Liver (tissue), 9 donors: Measurements from ENCODE around the gene RAB11FIP3. TPM values are rescaled to one million over a fixed set of nuclear protein-coding genes. Genes with fewer than 3 reads are reported as not detected.

Experiments
- DNase-seq: peaks from one replicate; pipeline ENCODE4 v3.0.0-alpha.2; 2017; ENCODE audit warnings: low spot score
- H3K27ac ChIP-seq, 2 donors: one replicate each; pipeline ENCODE4 v1.7.0; 2013; ENCODE audit warnings: inconsistent platforms in 2 of 2, low read length in 2 of 2, control low read depth in 1 of 2, low read depth in 1 of 2, mild to moderate bottlenecking in 1 of 2
- H3K27me3 ChIP-seq, 4 donors: one replicate each; pipeline versions ENCODE4 v1.6.1 to v1.7.0; 2013; ENCODE audit warnings: low read length in 3 of 4, inconsistent platforms in 1 of 4, mild to moderate bottlenecking in 1 of 4, moderate library complexity in 1 of 4; ENCODE audit not compliant: control insufficient read depth in 4 of 4, insufficient read depth in 4 of 4
- H3K36me3 ChIP-seq, 4 donors: one replicate each; pipeline versions ENCODE4 v1.6.1 to v1.7.0; 2013; ENCODE audit warnings: low read length in 3 of 4, mild to moderate bottlenecking in 3 of 4, low read depth in 1 of 4, moderate library complexity in 1 of 4; ENCODE audit not compliant: control insufficient read depth in 4 of 4, insufficient read depth in 3 of 4
- H3K4me1 ChIP-seq, 4 donors: one replicate each; pipeline versions ENCODE4 v1.6.1 to v1.7.0; 2013; ENCODE audit warnings: low read length in 3 of 4, mild to moderate bottlenecking in 3 of 4, moderate library complexity in 1 of 4; ENCODE audit not compliant: control insufficient read depth in 4 of 4, insufficient read depth in 4 of 4
- H3K4me3 ChIP-seq, 3 donors: one replicate each; pipeline versions ENCODE4 v1.6.1 to v1.7.0; 2013; ENCODE audit warnings: low read length in 3 of 3, control low read depth in 1 of 3, low read depth in 1 of 3, mild to moderate bottlenecking in 1 of 3
- H3K9ac ChIP-seq, 2 donors: one replicate each; pipeline ENCODE4 v1.7.0; 2013; ENCODE audit warnings: low read length in 2 of 2, mild to moderate bottlenecking in 2 of 2, moderate library complexity in 2 of 2, control low read depth in 1 of 2, low read depth in 1 of 2
- H3K9me3 ChIP-seq, 4 donors: one replicate each; pipeline versions ENCODE4 v1.6.1 to v1.7.0; 2013; ENCODE audit warnings: low read length in 3 of 4; ENCODE audit not compliant: control insufficient read depth in 4 of 4
- EGR1 ChIP-seq, 2 donors: IDR thresholded peaks; 2 replicates each; pipeline ENCODE4 v1.6.1; 2016 to 2018; ENCODE audit warnings: antibody characterized with exemption in 2 of 2, low read depth in 2 of 2
- FOXA1 ChIP-seq: IDR thresholded peaks from 2 replicates; pipeline ENCODE4 v1.6.1; 2016; ENCODE audit warnings: antibody characterized with exemption
- FOXA2 ChIP-seq: IDR thresholded peaks from 2 replicates; pipeline ENCODE4 v1.6.1; 2016; ENCODE audit warnings: antibody characterized with exemption
- GABPA ChIP-seq, 2 donors: IDR thresholded peaks in 1 of 2; conservative IDR thresholded peaks in 1 of 2; 2 replicates each; pipeline ENCODE4 v1.6.1; 2016; ENCODE audit warnings: antibody characterized with exemption in 2 of 2, mild to moderate bottlenecking in 1 of 2, moderate library complexity in 1 of 2
- HNF4A ChIP-seq, 2 donors: conservative IDR thresholded peaks; 2 replicates each; pipeline ENCODE4 v1.6.1; 2016; ENCODE audit warnings: antibody characterized with exemption in 2 of 2, mild to moderate bottlenecking in 2 of 2
- HNF4G ChIP-seq: IDR thresholded peaks from 2 replicates; pipeline ENCODE4 v1.6.1; 2016; ENCODE audit warnings: antibody characterized with exemption
- JUND ChIP-seq, 2 donors: IDR thresholded peaks; 2 replicates each; pipeline ENCODE4 v1.6.1; 2016; ENCODE audit warnings: antibody characterized with exemption in 2 of 2
- NR2F2 ChIP-seq: IDR thresholded peaks from 2 replicates; pipeline ENCODE4 v1.6.1; 2016; ENCODE audit warnings: antibody characterized with exemption
- RAD21 ChIP-seq, 2 donors: IDR thresholded peaks; 2 replicates each; pipeline ENCODE4 v1.6.1; 2016; ENCODE audit warnings: antibody characterized with exemption in 2 of 2, mild to moderate bottlenecking in 2 of 2
- RXRA ChIP-seq, 2 donors: IDR thresholded peaks; 2 replicates each; pipeline ENCODE4 v1.6.1; 2017 to 2018; ENCODE audit warnings: antibody characterized with exemption in 2 of 2, mild to moderate bottlenecking in 1 of 2
- SP1 ChIP-seq: IDR thresholded peaks from 2 replicates; pipeline ENCODE4 v1.6.1; 2018; ENCODE audit warnings: antibody characterized with exemption, mild to moderate bottlenecking
- TAF1 ChIP-seq: conservative IDR thresholded peaks from 2 replicates; pipeline ENCODE4 v1.6.1; 2016; ENCODE audit warnings: antibody characterized with exemption, mild to moderate bottlenecking
- YY1 ChIP-seq: IDR thresholded peaks from 2 replicates; pipeline ENCODE4 v1.6.1; 2016; ENCODE audit warnings: antibody characterized with exemption, mild to moderate bottlenecking
- WGBS: extraction: QIAGEN DNeasy Blood & Tissue Kit; methylation state at CpG from one replicate; pipeline ENCODE4 v1.1.7; 2013; 5-methylcytosine and 5-hydroxymethylcytosine counted together
- polyA plus RNA-seq, 2 donors: library from polyadenylated mRNA; stranded (reverse) in 1 of 2; unstranded in 1 of 2; fragments of 200-250 nt in 1 of 2; fragments of >200 nt in 1 of 2; fragmentation: Nextera tagmentation in 1 of 2; extraction: Ambion mirVana in 1 of 2; gene quantifications; one replicate each; pipeline versions ENCODE4 v1.2.1 to v1.2.3, GENCODE V29; 2013 to 2015
- total RNA-seq, 2 donors: library from RNA; depleted of rRNA; stranded (reverse); fragments of >200 nt; gene quantifications; one replicate each; pipeline ENCODE4 v1.2.3, GENCODE V29; 2014
- TF ChIP-seq, protein P1 (sequence below): IDR thresholded peaks from 2 replicates; pipeline ENCODE4 v1.6.1; 2016; ENCODE audit warnings: antibody characterized with exemption
- TF ChIP-seq, protein P2 (sequence below): IDR thresholded peaks from 2 replicates; pipeline ENCODE4 v1.6.1; 2016; ENCODE audit warnings: antibody characterized with exemption
- TF ChIP-seq, protein P3 (sequence below): IDR thresholded peaks from 2 replicates; pipeline ENCODE4 v1.6.1; 2016; ENCODE audit warnings: antibody characterized with exemption
- TF ChIP-seq, protein P4 (sequence below): fragments of 150-350 bp; IDR thresholded peaks from 2 replicates; pipeline ENCODE4 v1.5.1; 2017; ENCODE audit warnings: improper control_type of control experiment, low read depth, low read length; ENCODE audit not compliant: missing input control
- donor health status: healthy.
- donor health status: healthy.
- donor health status: healthy.
- donor health status: healthy.
- donor health status: healthy.

RAB11FIP3 gene
- total and polyA plus RNA-seq, 4 donors, result 3.5 to 29.4 (median 15.7) TPM

DNA sequence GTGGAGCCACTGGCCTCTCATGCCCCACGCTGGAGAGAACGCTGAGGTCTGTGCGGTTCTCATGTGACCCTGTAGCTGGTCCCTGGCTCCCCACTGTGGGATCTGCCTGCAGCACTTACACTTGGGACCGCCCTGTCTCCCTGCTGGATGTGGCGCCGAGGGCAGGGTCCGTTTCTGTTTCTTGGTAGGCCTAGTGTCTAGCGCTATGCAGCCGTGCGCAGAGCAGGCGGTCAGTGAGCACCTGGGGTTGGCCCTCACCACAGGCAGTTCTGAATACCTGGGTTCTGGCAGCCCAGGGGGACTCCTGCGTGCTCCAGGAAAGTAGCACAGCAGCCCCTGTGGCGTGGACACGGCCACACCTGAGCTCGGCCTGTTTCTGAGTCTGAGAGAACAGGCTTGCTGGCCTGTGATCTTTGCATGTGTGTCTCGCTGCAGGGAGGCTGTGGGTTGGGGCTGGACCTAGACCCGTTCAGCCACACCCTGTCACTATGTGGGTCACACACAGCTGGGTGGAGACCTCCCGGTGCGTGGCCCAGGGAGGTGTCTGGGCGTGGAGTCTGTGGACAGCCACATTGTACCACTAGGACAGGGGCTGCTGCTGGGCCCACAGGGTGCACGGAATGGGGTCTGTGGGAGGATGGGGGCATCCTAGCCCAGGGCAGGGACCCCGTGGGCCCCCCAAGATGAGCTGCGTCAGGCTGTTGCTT is 104.8 kb downstream of the RAB11FIP3 start (continued):
- TF ChIP-seq, protein P1, sequence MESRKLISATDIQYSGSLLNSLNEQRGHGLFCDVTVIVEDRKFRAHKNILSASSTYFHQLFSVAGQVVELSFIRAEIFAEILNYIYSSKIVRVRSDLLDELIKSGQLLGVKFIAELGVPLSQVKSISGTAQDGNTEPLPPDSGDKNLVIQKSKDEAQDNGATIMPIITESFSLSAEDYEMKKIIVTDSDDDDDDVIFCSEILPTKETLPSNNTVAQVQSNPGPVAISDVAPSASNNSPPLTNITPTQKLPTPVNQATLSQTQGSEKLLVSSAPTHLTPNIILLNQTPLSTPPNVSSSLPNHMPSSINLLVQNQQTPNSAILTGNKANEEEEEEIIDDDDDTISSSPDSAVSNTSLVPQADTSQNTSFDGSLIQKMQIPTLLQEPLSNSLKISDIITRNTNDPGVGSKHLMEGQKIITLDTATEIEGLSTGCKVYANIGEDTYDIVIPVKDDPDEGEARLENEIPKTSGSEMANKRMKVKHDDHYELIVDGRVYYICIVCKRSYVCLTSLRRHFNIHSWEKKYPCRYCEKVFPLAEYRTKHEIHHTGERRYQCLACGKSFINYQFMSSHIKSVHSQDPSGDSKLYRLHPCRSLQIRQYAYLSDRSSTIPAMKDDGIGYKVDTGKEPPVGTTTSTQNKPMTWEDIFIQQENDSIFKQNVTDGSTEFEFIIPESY, result no peak
- TF ChIP-seq GABPA (IDR thresholded peaks at IDR 0.05 in 1 of 2, conservative IDR thresholded peaks at IDR 0.05 in 1 of 2) (no peak), HNF4G (no peak), SP1 (no peak)

DNA sequence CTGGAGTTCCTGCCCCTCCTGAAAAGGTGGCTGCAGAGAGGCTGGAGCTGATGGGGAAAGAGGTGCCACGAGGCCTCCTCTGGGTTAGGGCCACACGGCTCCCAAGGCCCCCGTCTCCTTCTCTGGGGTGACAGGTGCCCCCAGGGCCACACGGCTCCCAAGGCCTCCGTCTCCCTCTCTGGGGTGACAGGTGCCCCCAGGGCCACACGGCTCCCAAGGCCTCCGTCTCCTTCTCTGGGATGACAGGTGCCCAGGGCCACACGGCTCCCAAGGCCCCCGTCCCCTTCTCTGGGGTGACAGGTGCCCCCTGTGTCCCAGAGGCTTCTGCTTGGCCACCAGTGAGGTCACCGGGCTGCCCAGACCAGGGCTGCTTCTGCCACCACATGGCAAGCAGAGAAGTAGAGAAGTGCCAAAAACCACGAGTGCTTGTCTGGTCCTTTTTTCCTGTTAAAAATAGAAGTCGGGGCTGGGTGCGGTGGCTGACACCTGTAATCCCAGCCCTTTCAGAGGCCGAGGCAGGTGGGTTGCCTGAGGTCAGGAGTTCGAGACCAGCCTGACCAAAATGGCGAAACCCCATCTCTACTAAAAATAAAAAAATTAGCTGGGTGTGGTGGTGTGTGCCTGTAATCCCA is 106.2 kb downstream of the RAB11FIP3 start:
- Histone ChIP-seq H3K4me3 (no peak overlapping the region), H3K36me3 (peaks cover 0 to under 1% (median 0%) of the 10 kb centered on the region in 4 donors), H3K9ac (no peak overlapping the region), H3K27ac (no peak overlapping the region), H3K4me1 (peaks cover 35 to 64% (median 52%) of the 10 kb centered on the region in 4 donors), H3K27me3 (no peaks in the 10 kb centered on the region), H3K9me3 (no peaks in the 10 kb centered on the region)
- WGBS, result 93% methylated on average over 16 of the region's 16 CpGs
- no peak for DNase-seq
- no peak for TF ChIP-seq TAF1
- TF ChIP-seq HNF4G, result no peak
- TF ChIP-seq RXRA (IDR thresholded peaks at IDR 0.05), result no peak
- TF ChIP-seq NR2F2, result no peak
- TF ChIP-seq, protein P2, sequence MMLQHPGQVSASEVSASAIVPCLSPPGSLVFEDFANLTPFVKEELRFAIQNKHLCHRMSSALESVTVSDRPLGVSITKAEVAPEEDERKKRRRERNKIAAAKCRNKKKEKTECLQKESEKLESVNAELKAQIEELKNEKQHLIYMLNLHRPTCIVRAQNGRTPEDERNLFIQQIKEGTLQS, result no peak
- no peak for TF ChIP-seq JUND (IDR thresholded peaks at IDR 0.05)
- no peak for TF ChIP-seq FOXA1

DNA sequence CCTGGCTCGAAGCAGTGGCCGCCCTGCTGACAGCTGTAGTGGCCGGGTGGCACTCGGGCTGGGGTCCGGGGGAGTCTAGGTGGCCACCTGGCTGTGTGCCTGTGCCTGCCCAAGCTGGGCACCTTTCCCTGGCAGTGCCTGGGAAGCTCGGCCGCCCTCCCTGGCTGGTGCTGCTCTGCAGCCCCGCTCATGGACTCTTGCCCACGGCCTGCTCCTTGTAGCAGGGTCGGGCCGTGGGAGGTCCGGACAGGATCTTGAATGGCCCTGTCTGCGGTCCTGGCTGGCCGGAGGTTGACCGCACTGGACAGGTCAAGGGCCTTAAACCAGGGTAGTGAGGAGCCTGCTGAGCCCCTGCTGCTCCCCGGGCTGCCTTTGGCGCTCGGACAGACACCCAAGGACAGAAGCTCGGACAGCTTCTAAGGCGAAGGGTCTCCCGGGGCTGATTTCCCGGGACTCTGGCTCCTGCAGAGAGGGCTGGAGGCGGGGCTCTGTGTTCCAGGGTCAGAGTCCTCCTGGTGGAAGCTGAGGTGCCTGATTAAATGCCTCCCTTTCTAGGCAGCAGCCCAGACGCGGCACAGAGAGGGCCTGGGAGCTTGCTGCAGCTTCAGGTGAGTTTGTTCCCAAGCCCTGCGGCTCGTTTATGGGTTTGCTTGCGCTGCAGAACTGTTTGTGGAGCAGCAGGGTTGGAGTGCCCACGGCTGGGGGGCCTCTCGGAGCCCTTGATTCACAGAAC is 108.1 kb downstream of the RAB11FIP3 start:
- H3K36me3 ChIP-seq, result peaks cover 3 to 16% (median 4%) of the 10 kb centered on the region in 4 donors
- no peaks in the 10 kb centered on the region for H3K9me3 ChIP-seq
- WGBS, result 28% methylated on average over 30 of the region's 30 CpGs
- peak; percentile 61 for DNase-seq
- H3K4me1 ChIP-seq, result peaks cover 35 to 59% (median 49%) of the 10 kb centered on the region in 4 donors
- H3K27ac ChIP-seq, result peak overlapping the region; percentile 33 to 60
- H3K27me3 ChIP-seq, result no peaks in the 10 kb centered on the region
- peak overlapping the region in 2 of 3 donors; percentile 35 to 65 for H3K4me3 ChIP-seq
- peak overlapping the region in 1 of 2 donors; percentile 10 for H3K9ac ChIP-seq
- TF ChIP-seq, protein P3, sequence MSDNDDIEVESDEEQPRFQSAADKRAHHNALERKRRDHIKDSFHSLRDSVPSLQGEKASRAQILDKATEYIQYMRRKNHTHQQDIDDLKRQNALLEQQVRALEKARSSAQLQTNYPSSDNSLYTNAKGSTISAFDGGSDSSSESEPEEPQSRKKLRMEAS, result no peak
- TF ChIP-seq GABPA (IDR thresholded peaks at IDR 0.05 in 1 of 2, conservative IDR thresholded peaks at IDR 0.05 in 1 of 2) (no peak), RXRA (IDR thresholded peaks at IDR 0.05) (peak; percentile 47 to 53), SP1 (peak; percentile 66), EGR1 (IDR thresholded peaks at IDR 0.05; ENCODE audit: low read depth in 2 of 2) (no peak), TAF1 (peak; percentile 59), RAD21 (IDR thresholded peaks at IDR 0.05) (peak in 1 of 2 donors; percentile 44), HNF4A (conservative IDR thresholded peaks at IDR 0.05) (peak; percentile 82 to 85), HNF4G (peak; percentile 61), FOXA2 (no peak), JUND (IDR thresholded peaks at IDR 0.05) (no peak), NR2F2 (no peak), FOXA1 (no peak), YY1 (peak; percentile 92)
- TF ChIP-seq, protein P1, result no peak
- TF ChIP-seq, protein P2, result no peak
- TF ChIP-seq, protein P4, sequence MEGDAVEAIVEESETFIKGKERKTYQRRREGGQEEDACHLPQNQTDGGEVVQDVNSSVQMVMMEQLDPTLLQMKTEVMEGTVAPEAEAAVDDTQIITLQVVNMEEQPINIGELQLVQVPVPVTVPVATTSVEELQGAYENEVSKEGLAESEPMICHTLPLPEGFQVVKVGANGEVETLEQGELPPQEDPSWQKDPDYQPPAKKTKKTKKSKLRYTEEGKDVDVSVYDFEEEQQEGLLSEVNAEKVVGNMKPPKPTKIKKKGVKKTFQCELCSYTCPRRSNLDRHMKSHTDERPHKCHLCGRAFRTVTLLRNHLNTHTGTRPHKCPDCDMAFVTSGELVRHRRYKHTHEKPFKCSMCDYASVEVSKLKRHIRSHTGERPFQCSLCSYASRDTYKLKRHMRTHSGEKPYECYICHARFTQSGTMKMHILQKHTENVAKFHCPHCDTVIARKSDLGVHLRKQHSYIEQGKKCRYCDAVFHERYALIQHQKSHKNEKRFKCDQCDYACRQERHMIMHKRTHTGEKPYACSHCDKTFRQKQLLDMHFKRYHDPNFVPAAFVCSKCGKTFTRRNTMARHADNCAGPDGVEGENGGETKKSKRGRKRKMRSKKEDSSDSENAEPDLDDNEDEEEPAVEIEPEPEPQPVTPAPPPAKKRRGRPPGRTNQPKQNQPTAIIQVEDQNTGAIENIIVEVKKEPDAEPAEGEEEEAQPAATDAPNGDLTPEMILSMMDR, result peak; percentile 22
